NCI-H2196 treated with DMSO at 0.1 percent for 48 hours (cell line): ENCODE data around the gene DDX54.

Experiments used
- DNase-seq: peaks from one replicate; lab custom pipeline; 2025; ENCODE audit not compliant: unreplicated experiment; lab: John Stamatoyannopoulos, UW

DDX54 gene

GRCh38 chr12:113165521-113166450 lies 19.5 kb downstream of the DDX54 start:
- no peak for DNase-seq

GRCh38 chr12:113164014-113164413 lies 21.3 kb downstream of the DDX54 start:
- no peak for DNase-seq

DNA sequence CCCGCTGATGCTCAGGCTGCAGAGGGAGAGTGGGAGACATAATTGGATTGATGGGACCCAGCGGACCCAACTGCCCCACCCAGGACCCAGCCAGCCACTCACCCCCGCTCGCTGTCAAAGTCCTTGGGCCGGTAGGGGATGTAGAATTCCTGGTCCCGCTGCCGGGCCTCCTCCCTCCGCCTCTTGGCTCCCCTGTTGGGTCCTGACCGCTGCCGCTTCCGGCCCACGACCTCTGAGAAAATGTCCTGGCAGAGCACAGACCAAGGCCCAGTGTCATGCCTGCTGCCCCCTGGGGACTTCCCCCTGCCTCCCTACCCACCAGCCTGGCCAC lies 22.3 kb downstream of the DDX54 start:
- no peak for DNase-seq

DNA sequence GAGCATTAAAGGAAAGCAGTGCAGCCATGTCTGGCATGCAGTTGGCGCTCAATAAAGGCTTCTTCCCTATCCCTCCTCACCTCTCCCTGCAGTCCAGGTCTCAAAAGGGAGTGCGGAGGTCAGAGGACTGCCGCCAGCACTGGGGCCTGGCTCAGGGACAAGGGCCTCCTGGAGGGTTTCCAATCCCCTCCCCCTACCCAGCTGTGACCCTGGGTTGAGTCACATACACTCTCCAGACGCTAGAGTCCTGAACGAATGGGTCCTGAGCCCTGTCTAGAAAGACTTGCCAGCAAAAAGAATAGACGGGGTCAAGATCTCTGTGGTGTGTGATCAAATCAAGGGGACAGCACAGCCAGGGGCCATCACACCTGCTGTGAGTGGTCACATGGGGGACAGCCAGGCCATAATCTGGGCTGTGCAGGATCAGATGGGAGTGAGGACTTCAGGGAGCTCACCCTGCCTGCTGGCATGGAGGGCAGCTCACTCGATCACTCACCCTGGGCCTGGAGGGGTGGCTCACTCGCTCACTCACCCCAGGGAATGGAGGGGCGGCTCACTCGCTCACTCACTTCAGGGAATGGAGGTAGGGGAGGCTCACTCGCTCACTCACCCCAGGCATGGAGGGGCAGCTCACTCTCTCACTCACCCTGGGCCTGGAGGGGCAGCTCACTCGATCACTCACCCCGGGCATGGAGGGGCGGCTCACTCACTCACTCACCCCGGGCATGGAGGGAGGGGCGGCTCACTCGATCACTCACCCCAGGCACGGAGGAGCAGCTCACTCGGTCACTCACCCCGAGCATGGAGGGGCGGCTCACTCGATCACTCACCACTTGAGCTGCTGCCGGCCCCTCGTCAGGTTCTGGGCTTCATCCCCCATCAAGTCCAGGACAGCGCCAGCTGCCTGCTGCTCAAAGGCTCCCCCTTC lies 22.9 kb downstream of the DDX54 start:
- no peak for DNase-seq

DNA sequence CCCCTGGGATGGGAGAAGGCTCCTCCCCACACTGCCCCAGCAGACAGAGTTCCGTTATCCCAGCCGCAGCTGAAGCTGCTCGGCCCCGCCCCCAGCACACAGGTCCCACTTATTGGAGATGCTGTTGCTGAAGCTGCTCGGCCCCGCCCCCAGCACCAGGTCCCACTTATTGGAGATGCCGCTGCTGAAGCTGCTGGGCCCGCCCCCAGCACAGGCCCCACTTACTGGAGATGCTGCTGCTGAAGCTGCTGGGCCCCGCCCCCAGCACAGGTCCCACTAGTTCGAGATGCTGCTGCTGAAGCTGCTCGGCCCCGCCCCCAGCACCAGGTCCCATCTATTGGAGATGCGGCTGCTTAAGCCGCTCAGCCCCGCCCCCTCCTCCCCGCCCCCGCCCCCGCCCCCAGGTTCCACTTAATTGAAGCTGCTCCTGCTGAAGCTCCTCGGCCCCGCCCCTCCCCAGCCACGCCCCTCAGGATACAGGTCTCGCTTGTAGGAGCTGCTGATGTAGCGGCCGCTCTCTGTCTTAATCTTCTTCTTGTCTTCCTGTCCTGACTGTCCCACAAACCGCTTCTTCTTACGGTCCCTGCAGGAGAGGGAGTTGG lies 23.8 kb downstream of the DDX54 start:
- peak; percentile 93 for DNase-seq

GRCh38 chr12:113159937-113160336 lies 25.3 kb downstream of the DDX54 start:
- DNase-seq: no peak

DNA sequence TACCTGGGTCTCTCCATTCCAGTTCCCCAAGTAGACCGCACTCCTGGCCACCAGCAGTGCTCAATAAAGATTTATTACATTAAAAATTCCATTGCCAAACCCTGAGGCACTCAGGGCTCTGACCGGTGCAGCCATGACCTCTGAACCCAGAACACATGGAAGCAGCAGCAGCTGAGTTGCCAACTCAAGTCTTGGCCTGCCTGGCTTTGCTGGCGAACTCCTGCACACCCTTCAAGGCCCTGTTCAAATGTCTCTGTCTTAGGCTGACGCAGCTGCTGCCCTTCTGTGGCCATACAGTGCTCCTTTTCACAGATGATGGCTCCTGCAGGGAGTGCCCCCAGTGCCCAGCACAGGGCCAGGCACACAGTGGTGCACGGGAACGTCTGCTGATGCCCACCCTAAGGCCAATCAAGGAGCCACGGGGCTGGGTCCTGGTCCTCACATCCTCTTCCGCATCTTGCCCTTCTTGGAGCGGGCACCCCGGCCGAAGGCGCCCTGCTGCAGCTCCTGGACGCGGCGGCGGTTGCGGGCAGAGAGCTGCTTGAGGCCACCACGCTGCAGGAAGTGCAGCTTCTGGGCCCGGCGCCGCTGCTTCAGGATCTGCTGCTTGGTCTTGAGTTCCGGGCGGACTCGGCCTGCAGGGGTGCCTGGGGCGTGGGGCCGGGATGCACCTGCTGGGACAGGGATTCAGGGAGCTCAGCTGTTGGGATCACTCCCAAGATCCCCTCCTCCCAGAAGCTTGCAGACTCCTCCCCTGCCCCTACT lies 26.7 kb downstream of the DDX54 start:
- DNase-seq: no peak

- DNase-seq: no peak
These were observed 27.9 kb downstream of the DDX54 start for GRCh38 chr12:113157218-113157859.

DNA sequence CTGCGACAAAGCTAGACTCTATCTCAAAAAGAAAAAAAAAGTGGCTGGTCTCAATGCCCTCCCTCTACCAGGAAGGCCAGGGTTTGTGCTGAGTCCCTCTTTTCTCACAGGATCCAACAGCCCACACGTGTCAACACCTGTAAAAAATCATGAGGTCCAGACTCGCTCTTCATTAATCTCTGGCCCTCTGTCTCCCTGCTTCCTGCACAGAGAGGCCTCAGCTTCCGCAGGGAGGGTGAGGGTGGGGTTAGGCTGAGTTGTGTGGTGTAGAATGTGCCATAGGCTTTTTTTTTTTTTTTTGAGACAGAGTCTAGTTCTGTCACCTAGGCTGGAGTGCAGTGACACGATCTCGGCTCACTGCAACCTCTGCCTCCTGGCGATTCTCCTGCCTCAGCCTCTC lies 29.6 kb downstream of the DDX54 start:
- DNase-seq: no peak

- DNase-seq: no peak
These were observed 30.2 kb downstream of the DDX54 start for GRCh38 chr12:113155060-113155459.

DNA sequence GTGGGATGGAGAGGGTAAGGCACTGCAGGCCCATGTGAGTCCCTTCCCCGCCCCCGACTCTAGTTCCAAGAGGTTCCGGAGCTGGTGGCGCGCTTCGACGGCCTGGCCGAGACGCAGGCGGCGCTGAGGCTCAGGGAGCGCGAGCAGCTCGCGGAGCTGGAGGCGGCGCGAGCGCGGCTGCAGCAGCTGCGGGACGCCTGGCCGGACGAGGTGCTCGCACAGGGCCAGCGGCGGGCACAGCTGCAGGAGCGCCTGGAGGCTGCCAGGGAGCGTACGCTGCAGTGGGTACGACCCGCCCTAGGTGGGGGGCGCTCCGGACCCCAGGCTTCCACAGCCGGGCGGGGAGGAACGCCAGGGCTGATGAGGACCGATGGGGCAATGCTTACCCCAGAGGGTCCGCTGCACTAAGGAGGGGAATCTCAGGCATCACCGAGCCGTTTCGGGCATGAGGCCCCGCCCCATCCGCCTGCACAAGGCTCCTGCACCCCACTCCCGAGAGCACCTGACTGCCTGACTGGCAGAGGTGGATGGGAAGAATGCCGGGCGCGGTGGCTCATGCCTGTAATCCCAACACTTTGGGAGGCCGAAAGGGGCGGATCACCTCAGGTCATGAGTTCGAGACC lies 30.8 kb downstream of the DDX54 start:
- DNase-seq: no peak

- DNase-seq: peak; percentile 53
These were observed 32.2 kb downstream of the DDX54 start for GRCh38 chr12:113152835-113153814.

GRCh38 chr12:113152196-113152834 lies 33.0 kb downstream of the DDX54 start:
- DNase-seq: no peak

DNA sequence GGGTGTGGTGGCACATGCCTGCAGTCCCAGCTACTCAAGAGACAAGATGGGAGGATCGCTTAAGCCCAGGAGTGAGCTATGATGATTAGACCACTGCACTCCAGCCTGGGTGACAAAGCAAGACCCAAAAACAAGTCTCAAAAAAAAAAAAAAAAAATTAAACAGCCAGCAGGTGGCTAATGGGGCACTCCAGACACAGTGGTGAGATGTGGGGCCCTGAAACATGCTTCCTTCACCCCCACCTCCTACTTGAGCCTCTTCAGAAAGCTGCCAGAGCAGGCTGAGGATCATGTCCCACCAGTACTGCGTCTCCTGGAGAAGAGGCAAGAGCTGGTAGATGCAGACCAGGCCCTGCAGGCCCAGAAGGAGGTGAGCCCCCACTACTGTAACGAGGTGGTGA lies 33.6 kb downstream of the DDX54 start:
- DNase-seq: no peak

GRCh38 chr12:113149361-113150150 lies 35.7 kb downstream of the DDX54 start, which contains the start of gene CFAP73:
Gene CFAP73, plus strand, starts transcription at chr12:113149724. Its CDS starts 134 bp downstream, at chr12:113149858.
- DNase-seq: peak; percentile 52

DNA sequence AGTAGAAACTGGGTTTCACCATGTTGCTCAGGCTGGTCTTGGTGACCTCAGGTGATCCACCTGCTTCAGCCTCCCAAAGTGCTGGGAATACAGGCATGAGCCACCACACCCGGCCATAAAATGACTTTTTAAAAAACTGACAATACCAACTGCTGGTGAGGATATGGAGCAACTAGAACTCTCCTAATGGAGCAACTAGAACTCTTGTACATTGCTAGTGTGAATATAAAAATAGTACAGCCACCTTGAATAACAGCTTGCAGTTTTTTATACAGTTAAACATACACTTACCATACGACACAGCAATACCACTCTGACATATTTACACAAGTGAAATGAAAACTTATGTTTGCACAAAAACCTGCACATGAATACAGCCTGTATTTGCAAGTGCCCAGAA lies 38.3 kb downstream of the DDX54 start:
- DNase-seq: no peak
